ENCODE data around the gene RHCG.

Gene RHCG

DNA sequence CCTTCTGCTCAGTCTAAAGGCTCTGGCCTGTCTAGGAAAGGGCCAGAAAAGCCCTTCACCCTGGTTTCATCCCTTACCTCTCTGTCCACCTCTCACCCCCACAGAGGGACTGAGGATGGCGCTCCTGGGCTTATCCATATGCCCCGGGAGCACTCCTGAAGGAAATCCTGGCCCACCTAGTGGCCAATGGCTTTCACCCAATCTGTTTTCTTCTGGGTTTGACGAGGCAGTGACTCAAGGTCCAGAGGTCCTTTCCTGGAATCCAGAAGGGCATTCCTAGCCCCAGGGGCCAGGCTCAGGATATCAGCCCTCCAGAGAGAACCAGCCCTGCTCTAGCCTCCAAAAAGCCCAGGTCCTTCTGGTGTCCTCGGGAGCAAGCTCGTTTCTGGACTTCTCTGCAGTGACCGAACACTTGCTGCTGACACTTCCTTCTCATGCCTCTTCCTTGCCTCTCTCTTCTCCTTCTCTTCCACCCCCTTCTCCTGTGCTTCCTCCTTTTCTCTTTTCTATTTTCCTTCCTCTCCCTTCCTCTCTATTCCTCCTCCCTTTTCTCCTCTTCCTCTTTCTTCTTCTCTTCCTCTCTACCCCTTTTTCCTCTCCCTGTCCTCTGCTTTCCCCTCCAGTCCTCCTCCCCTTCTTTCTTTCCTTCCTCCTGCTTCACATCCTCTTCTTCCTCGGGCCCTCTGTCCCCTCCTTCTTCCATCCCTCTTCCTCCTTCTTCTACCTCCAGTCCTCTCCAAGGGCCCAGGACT is 59.6 kb downstream of the RHCG start:
- no peak for TF ChIP-seq GATA1 (IDR thresholded peaks at IDR 0.05; ENCODE audit: low read depth, low read length)
- TF ChIP-seq POLR2A (IDR thresholded peaks at IDR 0.05; ENCODE audit: low read length) = no peak
- no peak for DNase-seq

- DNase-seq = no peak
- TF ChIP-seq POLR2A (IDR thresholded peaks at IDR 0.05; ENCODE audit: low read length) (no peak), GATA1 (IDR thresholded peaks at IDR 0.05; ENCODE audit: low read depth, low read length) (no peak)
These were observed 61.0 kb downstream of the RHCG start for GRCh38 chr15:89435362-89435761.

DNA sequence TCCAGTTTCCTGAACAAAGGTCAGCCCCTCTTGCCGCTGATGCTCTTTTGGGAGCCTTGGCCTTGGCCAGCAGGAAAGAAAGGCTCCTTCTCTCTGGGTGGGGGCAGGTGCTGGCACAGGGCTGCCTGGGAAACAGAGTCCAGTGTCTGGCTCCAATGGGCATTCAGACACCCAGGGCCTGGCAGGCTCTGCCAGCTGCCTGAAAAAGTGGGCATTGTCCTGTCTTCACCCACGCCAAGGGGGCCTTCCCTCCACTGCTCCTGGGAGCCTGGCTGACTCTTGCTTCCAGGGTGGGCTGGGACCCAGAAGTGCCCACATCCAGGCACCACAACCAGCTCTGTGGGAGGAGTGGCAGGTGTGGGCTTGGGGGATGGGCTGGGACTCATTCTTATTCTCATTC is 62.7 kb downstream of the RHCG start:
- TF ChIP-seq GATA1 (IDR thresholded peaks at IDR 0.05; ENCODE audit: low read depth, low read length) = no peak
- no peak for TF ChIP-seq POLR2A (IDR thresholded peaks at IDR 0.05; ENCODE audit: low read length)

DNA sequence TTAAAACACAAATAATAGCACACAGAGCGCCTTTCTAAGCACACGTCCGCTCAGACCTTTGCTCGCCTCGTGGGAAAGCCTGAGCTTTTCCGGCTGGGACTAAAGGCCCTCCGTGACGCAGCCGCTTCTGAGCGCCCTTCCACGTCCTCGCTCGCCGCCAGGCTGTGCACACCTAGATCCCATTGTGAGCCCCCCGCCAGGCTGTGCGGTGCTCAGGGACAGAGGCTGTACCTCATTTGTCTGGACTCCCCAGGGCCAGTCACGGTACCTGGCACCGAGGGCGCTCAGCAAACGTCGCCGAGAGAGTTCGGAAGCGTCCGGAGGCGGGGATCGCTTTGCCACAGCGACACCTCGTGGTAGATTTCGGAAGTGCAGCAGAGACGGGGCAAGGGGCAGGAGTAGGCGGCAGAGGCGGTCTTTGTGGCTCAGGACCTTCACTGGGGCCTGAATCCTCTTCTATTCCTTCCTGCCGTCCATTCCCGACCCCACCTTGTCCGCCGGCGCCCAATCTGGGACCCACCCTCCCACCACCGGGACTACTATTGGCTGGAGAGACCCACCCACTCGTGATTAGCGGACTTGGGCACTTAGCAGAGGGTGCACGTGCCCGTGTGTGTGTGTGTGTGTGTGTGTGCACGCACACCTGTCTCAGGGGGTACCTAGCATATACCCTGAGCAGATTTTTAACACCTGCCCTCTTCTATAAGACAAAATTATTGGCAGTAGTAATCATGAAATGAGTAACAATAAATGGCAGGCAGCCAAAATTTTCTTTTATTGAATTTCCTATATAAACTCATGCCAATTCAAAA is 65.6 kb downstream of the RHCG start:
- peak; percentile 69 to 85 for DNase-seq

More for the DNA sequence above, 62.7 kb downstream of the RHCG start:
- DNase-seq = no peak

GRCh38 chr15:89429986-89430385 is 66.4 kb downstream of the RHCG start:
- DNase-seq = no peak
- TF ChIP-seq GATA1 (IDR thresholded peaks at IDR 0.05; ENCODE audit: low read depth, low read length) (no peak), POLR2A (IDR thresholded peaks at IDR 0.05; ENCODE audit: low read length) (no peak)

More for the DNA sequence above, 65.6 kb downstream of the RHCG start:
- TF ChIP-seq POLR2A (IDR thresholded peaks at IDR 0.05; ENCODE audit: low read length) = no peak
- TF ChIP-seq GATA1 (IDR thresholded peaks at IDR 0.05; ENCODE audit: low read depth, low read length) = no peak

DNA sequence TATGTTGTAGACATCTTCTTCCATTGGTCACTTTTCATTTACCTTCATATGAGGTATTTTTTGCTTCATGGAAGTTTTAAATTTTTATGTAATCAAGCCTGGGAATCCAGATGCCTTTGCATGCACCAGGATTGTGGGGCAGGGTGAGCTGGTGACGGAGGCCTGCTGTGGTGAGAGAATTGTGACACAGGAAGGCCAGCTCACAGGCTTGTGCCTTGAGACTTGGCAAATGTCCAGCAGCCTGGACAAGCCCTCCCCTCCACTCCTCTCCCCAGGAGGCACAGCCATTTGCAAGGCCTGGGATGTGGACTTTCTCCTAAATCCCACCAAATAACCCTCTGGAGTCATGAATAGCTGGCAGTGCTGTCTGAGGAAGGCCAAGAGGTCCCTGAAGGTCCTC is 67.4 kb downstream of the RHCG start:
- peak in 1 of 2 experiments; percentile 8 for DNase-seq
- TF ChIP-seq POLR2A (IDR thresholded peaks at IDR 0.05; ENCODE audit: low read length) (no peak), GATA1 (IDR thresholded peaks at IDR 0.05; ENCODE audit: low read depth, low read length) (no peak)

DNA sequence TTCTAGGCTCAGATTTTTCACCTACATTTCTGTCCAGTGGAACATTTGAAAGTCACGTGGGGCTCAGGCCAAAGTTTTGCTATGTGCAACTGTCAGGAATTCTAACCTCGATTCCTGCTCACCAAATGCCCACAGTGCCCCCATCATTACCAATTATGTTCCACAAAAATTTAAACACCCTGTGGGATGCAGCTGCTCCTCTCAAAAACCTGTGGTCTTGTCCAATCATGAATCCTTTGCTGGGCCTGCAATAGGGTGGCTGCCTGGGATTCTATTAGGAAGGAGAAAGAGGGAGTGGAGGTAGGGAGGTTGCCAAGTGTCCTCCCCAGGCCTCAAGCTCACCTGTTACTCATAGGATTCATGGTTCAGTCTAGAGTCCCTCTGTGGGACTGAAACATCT is 68.1 kb downstream of the RHCG start:
- no peak for DNase-seq
- TF ChIP-seq POLR2A (IDR thresholded peaks at IDR 0.05; ENCODE audit: low read length) (no peak), GATA1 (IDR thresholded peaks at IDR 0.05; ENCODE audit: low read depth, low read length) (no peak)

DNA sequence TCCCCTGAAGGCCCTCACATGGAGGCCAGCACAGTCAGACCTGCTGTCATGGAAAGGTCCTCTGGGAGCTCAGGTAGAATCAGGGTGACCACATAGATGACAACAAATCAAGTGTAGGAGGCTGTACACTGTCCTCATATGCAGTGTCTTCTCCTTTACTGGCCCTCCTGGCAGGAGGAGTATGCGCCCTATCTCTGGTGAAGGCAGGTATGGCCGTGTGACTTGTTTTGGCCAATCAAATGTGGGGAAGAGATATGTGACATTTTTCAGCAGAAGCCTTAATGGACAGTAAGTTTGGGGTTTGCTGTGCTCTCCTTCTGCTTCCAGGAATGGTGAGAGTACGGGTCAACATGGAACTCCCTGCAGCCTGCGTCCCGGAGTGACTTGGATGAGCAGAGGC is 69.9 kb downstream of the RHCG start:
- no peak for DNase-seq
- no peak for TF ChIP-seq POLR2A (IDR thresholded peaks at IDR 0.05; ENCODE audit: low read length)
- no peak for TF ChIP-seq GATA1 (IDR thresholded peaks at IDR 0.05; ENCODE audit: low read depth, low read length)

DNA sequence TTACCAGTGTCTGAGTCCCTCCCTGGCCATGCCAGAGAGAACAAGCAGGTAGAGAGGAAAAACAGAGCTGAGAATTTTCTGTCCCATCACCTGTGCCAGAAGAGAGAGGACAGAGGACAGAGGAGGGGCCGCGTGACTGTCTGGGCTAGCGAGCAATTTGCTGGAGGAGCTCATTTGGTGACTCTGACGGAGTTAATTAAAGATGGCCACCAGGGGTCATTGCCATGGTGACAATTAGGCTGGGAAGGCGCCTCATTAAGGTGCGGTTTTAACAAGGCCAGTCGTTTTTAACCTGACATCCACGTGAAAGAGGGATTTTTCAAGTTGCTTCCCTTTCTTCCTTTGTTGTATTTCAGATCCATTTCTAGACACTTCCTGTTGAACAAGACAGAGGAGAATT is 72.4 kb downstream of the RHCG start:
- no peak for DNase-seq
- TF ChIP-seq GATA1 (IDR thresholded peaks at IDR 0.05; ENCODE audit: low read depth, low read length) (no peak), POLR2A (IDR thresholded peaks at IDR 0.05; ENCODE audit: low read length) (no peak)
